Activated naive CD8-positive, alpha-beta T cell treated with anti-CD3 and anti-CD28 coated beads, Interleukin-2, amount 10 ng/mL, durations not matched to agents 7 days and 5 days (primary cell): ENCODE results near the gene MYT1. TPM values are rescaled to one million over a fixed set of nuclear protein-coding genes. Genes with fewer than 3 reads are reported as not detected.

Experiments used
- ATAC-seq: fragments of 150-1000 bp; cut with Tn5 transposase; one replicate; pipeline ENCODE4 v1.10.0; 2021; ENCODE audit warnings: low read depth, moderate library complexity
- POLR2A ChIA-PET: fragments of 350-600 bp; sonication (Branson Sonifier 250); formaldehyde crosslinking; loops from one replicate; lab custom pipeline; 2021; ENCODE audit warnings: antibody characterized with exemption; lab: Charles Lee
- DNase-seq: peaks from one replicate; pipeline ENCODE4 v3.0.0; 2021
- H3K27ac Mint-ChIP-seq: one replicate; pipeline ENCODE4 v1.8.0; 2022; ENCODE audit warnings: mild to moderate bottlenecking, mixed read lengths
- H3K27me3 Mint-ChIP-seq: one replicate; pipeline ENCODE4 v1.8.0; 2022; ENCODE audit warnings: mild to moderate bottlenecking, moderate library complexity, mixed read lengths
- H3K36me3 Mint-ChIP-seq: one replicate; pipeline ENCODE4 v1.8.0; 2021; ENCODE audit warnings: mild to moderate bottlenecking, mixed read lengths
- H3K4me1 Mint-ChIP-seq: one replicate; pipeline ENCODE4 v1.8.0; 2021; ENCODE audit warnings: mixed read lengths
- H3K4me3 Mint-ChIP-seq: one replicate; pipeline ENCODE4 v1.8.0; 2022; ENCODE audit warnings: mild to moderate bottlenecking, moderate library complexity, mixed read lengths
- H3K9me3 Mint-ChIP-seq: one replicate; pipeline ENCODE4 v1.8.0; 2021; ENCODE audit warnings: mixed read lengths
- total RNA-seq, 2 experiments: library from RNA; stranded (reverse); gene quantifications; one replicate each; pipeline ENCODE4 v1.2.3, GENCODE V29; 2021

MYT1 gene
- total RNA-seq, 2 experiments from 2014 or later, result 0.06 TPM; not detected in 1

- Mint-ChIP-seq H3K27me3 (peaks cover 17% of the 10 kb centered on the region), H3K36me3 (no peaks in the 10 kb centered on the region), H3K9me3 (no peaks in the 10 kb centered on the region), H3K4me3 (no peak overlapping the region), H3K4me1 (no peaks in the 10 kb centered on the region), H3K27ac (no peak overlapping the region)
- POLR2A ChIA-PET, result no interaction called here
- ATAC-seq (no peak), DNase-seq (no peak)
Observed at GRCh38 chr20:64247970-64248841, 84.0 kb downstream of the MYT1 start.

GRCh38 chr20:64250027-64250426 lies 85.8 kb downstream of the MYT1 start:
- H3K9me3 Mint-ChIP-seq, result no peaks in the 10 kb centered on the region
- ATAC-seq (no peak), DNase-seq (no peak)
- peaks cover 18% of the 10 kb centered on the region for H3K27me3 Mint-ChIP-seq
- H3K27ac Mint-ChIP-seq, result no peak overlapping the region
- peaks cover 5% of the 10 kb centered on the region for H3K4me1 Mint-ChIP-seq
- no peaks in the 10 kb centered on the region for H3K36me3 Mint-ChIP-seq
- POLR2A ChIA-PET, result no interaction called here
- no peak overlapping the region for H3K4me3 Mint-ChIP-seq

GRCh38 chr20:64253000-64253383 lies 88.7 kb downstream of the MYT1 start:
- POLR2A ChIA-PET, result no interaction called here
- no peaks in the 10 kb centered on the region for H3K36me3 Mint-ChIP-seq
- no peak overlapping the region for H3K4me3 Mint-ChIP-seq
- DNase-seq (no peak), ATAC-seq (no peak)
- no peaks in the 10 kb centered on the region for H3K9me3 Mint-ChIP-seq
- H3K27me3 Mint-ChIP-seq, result peaks cover 14% of the 10 kb centered on the region
- H3K27ac Mint-ChIP-seq, result no peak overlapping the region
- H3K4me1 Mint-ChIP-seq, result peaks cover 24% of the 10 kb centered on the region

GRCh38 chr20:64253443-64253842 lies 89.2 kb downstream of the MYT1 start:
- no peak for ATAC-seq
- Mint-ChIP-seq H3K4me1 (peaks cover 25% of the 10 kb centered on the region), H3K4me3 (no peak overlapping the region), H3K27me3 (peaks cover 14% of the 10 kb centered on the region), H3K36me3 (no peaks in the 10 kb centered on the region), H3K27ac (no peak overlapping the region), H3K9me3 (no peaks in the 10 kb centered on the region)
- DNase-seq, result no peak
- POLR2A ChIA-PET, result no interaction called here

GRCh38 chr20:64254156-64254555 lies 89.9 kb downstream of the MYT1 start:
- peaks cover 27% of the 10 kb centered on the region for H3K4me1 Mint-ChIP-seq
- H3K4me3 Mint-ChIP-seq, result peak overlapping the region; percentile 65
- POLR2A ChIA-PET, result interaction anchor here (1.2 to 1.9 kb wide), 2 partner anchors 8 to 18 kb away, joined by 3 to 6 read pairs; no protein-coding TSS in a partner anchor
- H3K27me3 Mint-ChIP-seq, result peaks cover 14% of the 10 kb centered on the region
- no peaks in the 10 kb centered on the region for H3K36me3 Mint-ChIP-seq
- H3K27ac Mint-ChIP-seq, result peak overlapping the region; percentile 81
- ATAC-seq, result no peak
- no peak for DNase-seq
- no peaks in the 10 kb centered on the region for H3K9me3 Mint-ChIP-seq

- H3K27me3 Mint-ChIP-seq, result peaks cover 14% of the 10 kb centered on the region
- ATAC-seq (no peak), DNase-seq (no peak)
- H3K9me3 Mint-ChIP-seq, result no peaks in the 10 kb centered on the region
- H3K4me3 Mint-ChIP-seq, result peak overlapping the region; percentile 65
- POLR2A ChIA-PET, result interaction anchor here (0.6 to 1.9 kb wide), 5 partner anchors 9 to 620 kb away, joined by 3 to 6 read pairs (median 3); no protein-coding TSS in a partner anchor
- no peaks in the 10 kb centered on the region for H3K36me3 Mint-ChIP-seq
- peaks cover 27% of the 10 kb centered on the region for H3K4me1 Mint-ChIP-seq
- peak overlapping the region; percentile 81 for H3K27ac Mint-ChIP-seq
Observed at GRCh38 chr20:64254571-64255360, 90.5 kb downstream of the MYT1 start.

GRCh38 chr20:64255361-64256281 lies 91.4 kb downstream of the MYT1 start, which contains the start of gene PCMTD2:
Gene PCMTD2 (plus strand): TSS chr20:64255748. CDS start chr20:64259966, 4,218 bp downstream.
- Mint-ChIP-seq H3K4me3 (peak within 1 kb of the TSS; percentile 88), H3K36me3 (no peaks in the 10 kb centered on the region), H3K27me3 (peaks cover 6% of the 10 kb centered on the region), H3K9me3 (no peaks in the 10 kb centered on the region), H3K27ac (peak within 1 kb of the TSS; percentile 93), H3K4me1 (peaks cover 27% of the 10 kb centered on the region)
- POLR2A ChIA-PET, result interaction anchor here (0.6 to 1.9 kb wide), 5 partner anchors 9 to 620 kb away, joined by 3 to 6 read pairs (median 3); no protein-coding TSS in a partner anchor
- DNase-seq (peak; percentile 97), ATAC-seq (peak; percentile 94)

- POLR2A ChIA-PET, result interaction anchor here (1.9 kb wide), 1 partner anchor 10 kb away, joined by 6 read pairs; no protein-coding TSS in a partner anchor
- peak overlapping the region; percentile 88 for H3K4me3 Mint-ChIP-seq
- peaks cover 4% of the 10 kb centered on the region for H3K27me3 Mint-ChIP-seq
- peaks cover 32% of the 10 kb centered on the region for H3K4me1 Mint-ChIP-seq
- ATAC-seq (no peak), DNase-seq (no peak)
- H3K27ac Mint-ChIP-seq, result peak overlapping the region; percentile 93
- H3K9me3 Mint-ChIP-seq, result no peaks in the 10 kb centered on the region
- H3K36me3 Mint-ChIP-seq, result no peaks in the 10 kb centered on the region
Observed at GRCh38 chr20:64256282-64256935, 92.2 kb downstream of the MYT1 start.

GRCh38 chr20:64257107-64257757 lies 93.0 kb downstream of the MYT1 start:
- Mint-ChIP-seq H3K27ac (peak overlapping the region; percentile 30), H3K9me3 (no peaks in the 10 kb centered on the region)

GRCh38 chr20:64258071-64258823 lies 94.0 kb downstream of the MYT1 start:
- H3K36me3 Mint-ChIP-seq, result no peaks in the 10 kb centered on the region
- peaks cover 35% of the 10 kb centered on the region for H3K4me1 Mint-ChIP-seq
- H3K27ac Mint-ChIP-seq, result no peak overlapping the region
- DNase-seq (no peak), ATAC-seq (no peak)
- no peak overlapping the region for H3K4me3 Mint-ChIP-seq
- no peaks in the 10 kb centered on the region for H3K9me3 Mint-ChIP-seq
- peaks cover under 1% of the 10 kb centered on the region for H3K27me3 Mint-ChIP-seq
- POLR2A ChIA-PET, result no interaction called here

More at GRCh38 chr20:64257107-64257757, 93.0 kb downstream of the MYT1 start:
- no peak for DNase-seq
- ATAC-seq, result no peak
- Mint-ChIP-seq H3K4me3 (peak overlapping the region; percentile 88), H3K36me3 (no peaks in the 10 kb centered on the region), H3K27me3 (peaks cover 4% of the 10 kb centered on the region), H3K4me1 (peaks cover 35% of the 10 kb centered on the region)
- POLR2A ChIA-PET, result no interaction called here

GRCh38 chr20:64260239-64260638 lies 96.0 kb downstream of the MYT1 start:
- ATAC-seq, result no peak
- H3K27me3 Mint-ChIP-seq, result no peaks in the 10 kb centered on the region
- H3K4me3 Mint-ChIP-seq, result no peak overlapping the region
- POLR2A ChIA-PET, result no interaction called here
- no peaks in the 10 kb centered on the region for H3K9me3 Mint-ChIP-seq
- H3K36me3 Mint-ChIP-seq, result no peaks in the 10 kb centered on the region
- no peak overlapping the region for H3K27ac Mint-ChIP-seq
- DNase-seq, result no peak
- H3K4me1 Mint-ChIP-seq, result peaks cover 30% of the 10 kb centered on the region
